GM18526 (cell line): ENCODE results near the gene VPS51.
A peak's percentile ranks its signal among the peaks of the same experiment; 100 is the strongest.

Experiments
- POLR2A ChIP-seq: IDR thresholded peaks from 3 replicates; pipeline ENCODE4 v1.6.1; 2011; ENCODE audit not compliant: insufficient read length; ENCODE audit errors: extremely low read depth

VPS51 gene

GRCh38 chr11:65095974-65096806 lies at the start of gene VPS51:
Gene VPS51 (plus strand): TSS chr11:65096214. CDS start chr11:65096251, 37 bp downstream.
- TF ChIP-seq POLR2A = peak; percentile 86

- TF ChIP-seq POLR2A = no peak
These were observed 48.2 kb upstream of the VPS51 start for GRCh38 chr11:65047581-65048422.

GRCh38 chr11:65051398-65051858 lies 44.6 kb upstream of the VPS51 start:
- TF ChIP-seq POLR2A = no peak

GRCh38 chr11:65053827-65054508 lies 42.0 kb upstream of the VPS51 start:
- TF ChIP-seq POLR2A = no peak

- no peak for TF ChIP-seq POLR2A
These were observed 40.5 kb upstream of the VPS51 start for GRCh38 chr11:65055538-65055937.

- TF ChIP-seq POLR2A = no peak
These were observed 39.0 kb upstream of the VPS51 start for GRCh38 chr11:65056999-65057398.

- no peak for TF ChIP-seq POLR2A
These were observed 38.5 kb upstream of the VPS51 start for GRCh38 chr11:65057526-65057925.

GRCh38 chr11:65058012-65058411 lies 38.0 kb upstream of the VPS51 start:
- no peak for TF ChIP-seq POLR2A

GRCh38 chr11:65058419-65059054 lies 37.5 kb upstream of the VPS51 start, which contains the start of gene NAALADL1:
Gene NAALADL1 (minus strand): TSS chr11:65058553. CDS start chr11:65058521, 32 bp downstream.
- TF ChIP-seq POLR2A = no peak

GRCh38 chr11:65059523-65059922 lies 36.5 kb upstream of the VPS51 start:
- TF ChIP-seq POLR2A = no peak

GRCh38 chr11:65059959-65060824 lies 35.8 kb upstream of the VPS51 start:
- TF ChIP-seq POLR2A = no peak

GRCh38 chr11:65060913-65061408 lies 35.1 kb upstream of the VPS51 start:
- TF ChIP-seq POLR2A = no peak

GRCh38 chr11:65063532-65063931 lies 32.5 kb upstream of the VPS51 start:
- no peak for TF ChIP-seq POLR2A

GRCh38 chr11:65064847-65065240 lies 31.2 kb upstream of the VPS51 start:
- no peak for TF ChIP-seq POLR2A

GRCh38 chr11:65065851-65066250 lies 30.2 kb upstream of the VPS51 start:
- TF ChIP-seq POLR2A = no peak
